Pons (tissue), 1 donor: ENCODE results near the gene ARFIP1.
"Not testable (repeated sequence)": the region's sequence is repeated elsewhere in the genome, so short reads cannot be mapped to it uniquely, and the experiment has no call there.

ENCODE experiments used
- DNase-seq: peaks from one replicate; pipeline ENCODE4 v3.0.0-alpha.2; 2016; ENCODE audit warnings: low spot score

ARFIP1 gene

DNA sequence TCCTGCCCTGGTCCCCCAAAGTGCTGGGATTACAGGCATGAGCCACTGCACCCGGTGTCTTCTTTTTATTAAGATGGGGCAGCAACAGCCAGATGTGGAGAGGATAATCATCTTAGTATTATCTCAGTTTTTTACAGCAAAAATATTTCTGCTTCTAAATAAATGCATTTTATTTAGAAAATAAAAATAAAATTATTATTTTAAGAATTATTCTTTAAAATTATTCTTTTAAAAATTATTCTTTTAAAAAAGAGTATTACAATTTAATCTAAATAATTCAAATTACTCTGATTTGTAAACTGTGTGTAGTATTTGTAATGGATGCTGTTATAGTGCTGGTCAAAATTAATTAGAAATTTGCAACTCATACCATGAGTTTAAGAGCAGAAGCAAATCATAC is 67.6 kb downstream of the ARFIP1 start:
- DNase-seq = no peak

DNA sequence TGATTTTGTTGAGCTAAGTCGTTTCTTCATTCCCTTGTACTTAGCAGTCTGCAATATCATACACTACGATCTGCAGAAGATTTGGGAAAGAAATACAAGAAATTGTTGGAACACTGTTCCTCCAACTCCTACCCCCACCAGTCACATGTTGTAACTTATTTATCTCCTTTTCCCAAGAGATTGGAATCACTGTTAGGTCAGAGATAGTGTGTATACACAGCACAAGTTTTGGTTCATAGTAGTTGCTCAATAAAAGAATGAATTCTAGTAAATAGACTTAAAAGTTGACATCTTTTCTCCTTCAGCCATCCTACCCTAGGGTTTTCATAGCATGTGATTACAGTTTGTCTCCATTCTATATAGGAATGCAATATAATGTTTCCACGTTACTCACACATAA is 68.8 kb downstream of the ARFIP1 start:
- no peak for DNase-seq

DNA sequence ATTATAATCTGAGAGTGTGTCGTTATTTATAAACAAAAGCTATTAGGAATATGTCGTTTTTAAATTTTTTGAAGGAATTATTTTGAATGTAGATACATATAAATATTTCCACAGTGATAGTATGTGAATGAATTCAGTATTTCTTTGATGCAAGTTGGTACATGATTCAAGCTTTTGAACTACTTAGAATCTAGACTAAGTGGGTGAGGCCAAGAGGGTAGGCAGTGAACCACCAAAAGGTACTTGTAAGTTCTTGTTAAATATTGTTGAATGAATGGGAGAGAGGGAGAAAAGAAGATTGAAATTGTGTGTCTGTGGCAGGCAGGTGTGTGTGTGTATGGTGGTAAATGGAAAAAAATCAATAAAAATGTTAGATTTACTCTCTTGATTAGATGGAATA is 69.6 kb downstream of the ARFIP1 start:
- no peak for DNase-seq

DNA sequence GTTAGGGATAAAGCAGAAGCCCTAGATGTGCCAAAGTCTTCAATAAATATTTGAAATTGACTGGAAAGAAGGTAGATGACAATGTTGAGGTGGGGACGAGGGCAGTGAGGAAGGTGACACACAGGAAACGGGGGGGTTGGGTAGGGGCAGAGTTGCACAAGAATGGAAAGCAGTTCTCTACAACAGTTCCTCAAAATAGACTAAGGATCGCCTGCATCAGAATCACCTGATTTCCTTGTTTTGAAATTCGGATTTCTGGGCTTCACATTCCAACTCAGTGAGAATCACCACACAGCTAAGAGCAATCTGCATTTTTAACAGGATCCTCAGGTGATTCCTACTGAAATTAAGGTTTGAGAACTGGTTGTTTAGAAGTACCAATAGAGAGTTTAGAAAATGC is 70.6 kb downstream of the ARFIP1 start:
- DNase-seq = peak; percentile 47

DNA sequence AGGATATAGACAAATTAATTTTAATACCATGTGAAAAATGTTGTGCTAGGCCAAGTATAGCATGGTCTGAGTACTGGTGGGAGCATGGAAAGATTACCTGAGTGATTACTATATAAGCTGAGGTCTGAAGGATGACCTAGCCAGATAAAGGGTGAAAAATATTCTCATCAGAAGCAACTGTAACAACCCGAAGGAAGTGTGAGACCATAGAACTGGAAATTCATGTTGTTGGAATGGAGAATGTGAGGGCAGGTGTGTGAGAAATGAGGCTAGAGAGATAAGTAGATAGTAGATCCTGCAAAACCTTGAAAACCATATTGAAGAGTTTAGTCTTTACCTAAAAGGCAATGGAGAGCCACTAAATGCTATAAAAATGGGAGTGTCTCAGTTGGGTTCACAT is 71.5 kb downstream of the ARFIP1 start:
- DNase-seq = no peak

DNA sequence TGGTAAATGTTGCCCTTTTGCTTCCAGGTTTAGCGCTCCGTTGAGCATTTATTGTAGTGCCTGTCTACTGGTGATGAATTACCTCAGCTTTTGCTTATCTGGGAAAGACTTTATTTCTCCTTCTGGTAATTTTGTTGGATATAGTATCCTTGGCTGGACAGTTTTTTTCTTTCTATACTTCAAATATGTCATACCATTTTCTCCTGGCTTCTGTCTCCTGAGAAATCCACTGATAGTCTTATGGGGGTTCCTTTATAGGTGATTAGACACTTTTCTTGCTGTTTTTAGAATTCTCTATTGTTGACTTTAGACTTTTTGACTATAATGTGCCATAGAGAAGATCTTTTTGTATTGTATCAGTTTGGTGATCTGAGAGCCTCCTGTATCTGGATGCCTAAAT is 73.5 kb downstream of the ARFIP1 start:
- no peak for DNase-seq

DNA sequence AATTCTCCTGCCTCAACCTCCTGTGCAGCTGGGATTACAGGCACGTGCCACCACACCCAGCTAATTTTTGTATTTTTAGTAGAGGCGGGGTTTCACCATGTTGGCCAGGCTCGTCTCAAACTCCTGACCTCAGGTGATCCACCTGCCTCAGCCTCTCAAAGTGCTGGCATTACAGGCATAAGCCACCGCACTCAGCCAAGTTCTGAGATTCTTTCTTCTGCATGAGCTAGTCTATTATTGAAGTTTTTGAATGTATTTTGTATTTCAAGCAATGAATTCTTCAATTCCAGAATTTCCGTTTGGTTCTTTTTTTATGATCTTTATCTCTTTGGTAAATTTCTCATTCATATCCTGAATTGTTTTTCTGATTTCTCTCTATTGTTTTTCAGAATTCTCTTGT is 74.3 kb downstream of the ARFIP1 start:
- not testable (repeated sequence) for DNase-seq

DNA sequence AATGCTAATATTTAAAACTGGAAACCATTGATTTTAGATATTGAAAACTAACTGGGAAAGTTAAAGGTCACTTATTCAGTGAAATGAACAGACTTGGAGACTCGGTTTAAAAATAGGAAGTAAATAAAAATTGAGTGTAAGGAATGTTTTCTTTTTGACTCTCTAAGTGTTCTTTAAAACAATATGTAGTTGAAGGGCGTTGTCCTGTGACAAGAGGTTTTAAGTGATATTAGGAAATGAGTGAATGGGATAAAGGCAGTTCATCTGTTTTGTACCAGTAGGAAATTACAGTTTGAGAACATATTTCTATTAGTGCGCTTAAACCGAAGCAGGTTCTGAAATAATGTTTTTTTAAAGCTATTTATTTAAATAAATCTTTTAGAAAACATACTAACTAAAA is 77.2 kb downstream of the ARFIP1 start:
- no peak for DNase-seq

DNA sequence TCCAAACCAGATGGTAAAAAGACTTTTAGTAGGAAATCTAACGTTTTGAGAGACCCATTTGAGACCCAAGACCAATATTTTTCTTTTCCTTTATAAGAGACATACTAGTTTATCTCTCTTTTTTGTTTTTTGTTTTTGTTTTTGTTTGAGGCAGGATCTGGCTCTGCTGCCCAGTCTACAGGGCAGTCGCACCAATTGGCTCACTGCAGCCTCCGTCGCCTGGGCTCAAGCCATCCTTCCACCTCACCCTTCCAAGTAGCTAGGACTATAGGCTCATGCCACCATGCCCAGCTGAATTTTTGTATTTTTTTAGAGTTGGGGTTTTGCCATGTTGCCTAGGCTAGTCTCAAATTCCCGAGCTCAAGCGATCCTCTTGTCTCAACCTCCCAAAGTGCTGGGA is 79.2 kb downstream of the ARFIP1 start:
- DNase-seq = no peak

DNA sequence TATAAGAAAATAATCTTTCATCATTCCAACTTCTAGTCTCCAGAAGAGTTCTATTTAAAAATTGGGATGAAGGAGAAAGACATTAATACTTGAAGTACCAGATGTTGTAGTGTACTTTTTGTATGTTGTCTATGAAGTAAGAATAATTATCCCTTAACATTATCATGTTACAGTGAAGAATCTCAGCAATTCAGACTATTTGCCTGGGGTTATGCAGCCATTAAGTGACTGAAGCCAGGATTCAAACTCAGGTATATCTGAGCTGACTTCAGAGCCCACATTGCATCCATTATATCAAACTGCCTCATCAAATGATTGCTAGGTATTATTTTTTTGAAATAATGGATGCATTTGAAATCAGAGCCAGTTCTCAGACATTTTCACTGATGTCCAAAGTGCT is 80.3 kb downstream of the ARFIP1 start:
- DNase-seq = no peak

DNA sequence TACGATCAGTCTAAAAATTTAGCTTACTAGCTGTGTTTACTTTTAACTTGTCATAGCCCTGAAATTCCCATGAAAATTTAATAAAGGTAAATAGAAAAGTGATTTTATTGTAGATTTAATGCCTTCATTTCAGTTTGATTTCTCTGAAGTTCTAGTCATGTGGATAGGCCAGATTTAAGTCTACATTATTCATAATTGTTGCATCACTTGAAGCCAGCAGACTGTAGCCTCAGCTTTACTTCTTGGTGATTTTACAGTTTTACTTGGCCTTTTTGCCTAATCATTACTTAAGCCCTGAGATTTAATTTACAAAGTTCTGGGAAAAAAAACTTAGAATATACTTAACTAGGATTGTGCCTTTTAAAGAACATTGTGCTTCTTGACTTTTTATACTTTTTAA is 82.9 kb downstream of the ARFIP1 start:
- no peak for DNase-seq

DNA sequence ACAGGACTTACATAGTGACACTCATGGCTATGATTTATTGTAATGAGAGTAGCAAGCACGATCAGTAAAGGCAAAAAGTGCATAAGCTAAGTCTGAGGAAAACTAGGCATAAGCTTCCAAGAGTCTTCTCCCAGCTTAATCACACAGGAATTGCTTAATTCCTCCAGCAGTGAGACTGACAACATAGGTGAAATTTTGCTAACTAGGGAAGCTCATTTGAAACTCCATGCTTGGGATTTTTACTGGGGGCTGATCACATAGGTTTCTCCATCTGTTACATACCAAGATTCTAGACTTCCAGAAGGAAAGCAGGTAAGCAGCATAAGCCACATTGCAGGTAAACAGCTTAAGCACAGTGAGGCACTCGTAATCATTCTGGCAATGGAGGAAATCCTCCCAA is 84.6 kb downstream of the ARFIP1 start:
- DNase-seq = no peak

DNA sequence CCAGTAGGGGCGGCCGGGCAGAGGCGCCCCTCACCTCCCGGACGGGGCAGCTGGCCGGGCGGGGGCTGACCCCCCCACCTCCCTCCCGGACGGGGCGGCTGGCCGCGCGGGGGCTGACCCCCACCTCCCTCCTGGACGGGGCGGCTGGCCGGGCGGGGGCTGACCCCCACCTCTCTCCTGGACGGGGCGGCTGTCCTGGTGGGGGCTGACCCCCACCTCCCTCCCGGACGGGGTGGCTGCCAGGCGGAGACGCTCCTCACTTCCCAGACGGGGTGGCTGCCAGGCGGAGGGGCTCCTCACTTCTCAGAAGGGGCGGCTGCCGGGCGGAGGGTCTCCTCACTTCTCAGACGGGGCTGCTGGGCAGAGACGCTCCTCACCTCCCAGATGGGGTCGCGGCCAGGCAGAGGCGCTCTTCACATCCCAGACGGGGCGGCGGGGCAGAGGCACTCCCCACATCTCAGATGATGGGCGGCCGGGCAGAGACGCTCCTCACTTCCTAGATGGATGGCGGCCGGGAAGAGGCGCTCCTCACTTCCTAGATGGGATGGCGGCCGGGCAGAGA is 86.8 kb downstream of the ARFIP1 start:
- DNase-seq = not testable (repeated sequence)

DNA sequence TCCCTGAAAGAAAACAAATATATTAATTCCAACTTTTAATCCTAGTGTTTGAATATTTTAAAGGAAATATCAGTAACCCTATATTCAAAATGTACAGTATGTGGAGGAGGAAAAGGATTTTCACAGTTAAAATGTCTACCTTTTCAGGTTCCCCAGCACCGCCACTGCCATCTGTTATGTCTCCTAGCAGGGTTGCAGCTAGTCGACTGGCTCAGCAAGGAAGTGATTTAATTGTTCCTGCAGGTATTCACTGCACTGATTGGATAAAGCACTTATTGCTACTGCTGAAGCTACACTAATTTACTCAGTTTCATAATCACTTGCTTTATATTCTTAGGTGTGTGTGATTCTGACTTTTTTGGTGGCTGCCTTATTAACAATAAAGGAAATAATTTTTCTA is 90.9 kb downstream of the ARFIP1 start:
- no peak for DNase-seq

DNA sequence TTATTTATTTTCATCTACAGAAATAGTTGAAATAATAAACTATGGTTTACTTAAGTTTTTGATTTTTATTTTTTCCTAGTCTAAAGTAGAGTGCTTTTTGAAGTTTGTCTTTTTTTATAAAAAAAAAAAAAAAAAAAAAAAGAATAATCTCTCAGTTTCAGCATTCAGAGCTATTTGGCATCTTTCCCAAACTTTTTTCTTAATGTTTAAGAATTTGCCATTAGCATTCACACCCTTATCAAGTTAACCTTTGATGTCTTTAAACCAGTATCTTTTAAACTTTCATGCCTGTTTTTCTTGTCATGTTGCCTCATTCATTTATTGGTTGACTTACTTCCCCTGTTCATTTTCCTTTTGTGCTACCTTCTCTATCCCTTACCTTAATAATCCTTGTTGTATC is 95.5 kb downstream of the ARFIP1 start:
- DNase-seq = no peak

DNA sequence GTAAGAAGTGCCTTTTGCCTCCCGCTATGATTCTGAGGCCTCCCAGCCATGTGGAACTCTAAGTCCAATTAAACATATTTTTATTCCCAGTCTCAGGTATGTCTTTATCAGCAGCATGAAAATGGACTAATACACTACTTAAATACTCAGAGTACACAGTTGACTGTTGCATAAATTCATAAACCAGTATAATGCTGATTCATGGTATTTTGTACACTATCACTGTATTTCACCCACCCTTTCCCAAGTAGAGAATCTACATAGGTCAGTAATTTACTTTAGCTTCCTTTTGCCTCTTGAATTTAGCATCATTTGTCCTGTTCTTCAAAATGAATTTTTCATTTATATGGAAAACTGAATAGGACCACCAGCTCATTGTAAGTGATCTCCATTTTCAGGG is 98.1 kb downstream of the ARFIP1 start:
- no peak for DNase-seq

DNA sequence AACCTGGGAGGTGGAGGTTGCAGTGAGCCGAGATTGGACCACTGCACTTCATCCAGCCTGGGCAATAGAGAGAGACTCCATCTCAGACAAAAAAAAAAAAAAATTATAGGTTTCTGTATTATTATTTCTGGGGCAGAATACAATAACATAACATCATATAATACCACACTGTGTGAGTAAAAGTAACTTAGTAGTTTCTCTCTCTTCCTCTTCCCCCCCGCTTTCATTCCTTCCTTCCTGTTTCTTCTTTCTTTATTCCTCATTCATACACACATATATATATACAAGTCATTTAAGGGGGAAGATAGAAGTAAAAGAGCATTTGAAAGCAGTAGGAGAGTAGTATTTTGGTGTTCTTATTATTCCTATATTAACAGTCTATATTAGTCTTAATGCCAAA is 100.5 kb downstream of the ARFIP1 start:
- no peak for DNase-seq

DNA sequence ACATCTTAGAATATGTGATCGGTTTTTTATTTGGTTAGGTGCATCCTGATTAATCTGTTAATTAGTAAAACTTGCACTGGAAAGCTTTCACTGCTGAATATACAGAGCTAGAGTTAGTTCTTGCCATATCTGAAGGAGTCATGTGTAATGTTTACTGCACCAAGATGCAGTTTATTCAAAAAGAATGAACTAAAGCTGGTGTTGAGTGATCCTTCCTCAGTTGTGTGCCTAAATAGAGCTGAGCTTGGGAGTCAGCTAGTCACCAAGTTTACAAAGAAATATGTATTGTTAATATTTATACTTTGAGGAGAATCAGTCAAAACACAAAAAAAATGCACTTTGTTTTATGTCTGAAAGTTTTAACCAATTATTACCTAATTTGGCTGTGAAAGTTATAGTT is 102.2 kb downstream of the ARFIP1 start:
- no peak for DNase-seq

DNA sequence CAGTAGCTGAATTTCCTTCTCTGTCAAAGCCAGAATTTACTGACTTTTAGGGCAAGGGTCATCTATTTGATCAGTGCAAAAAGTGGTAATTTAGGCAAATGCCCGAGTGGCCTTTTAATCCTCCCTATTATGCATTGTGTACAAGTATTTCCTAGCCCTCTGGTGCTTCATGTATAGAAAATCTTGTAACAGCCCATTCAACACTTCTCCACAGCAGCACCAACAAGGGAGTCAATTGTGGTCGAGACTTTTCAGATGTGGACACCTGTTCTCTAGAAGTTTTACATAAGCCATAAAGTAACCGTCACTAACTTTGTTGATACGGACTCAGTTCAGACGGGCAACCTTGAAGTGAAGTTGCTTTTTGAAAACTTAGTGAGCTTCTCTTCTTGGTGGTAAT is 105.4 kb downstream of the ARFIP1 start:
- no peak for DNase-seq

DNA sequence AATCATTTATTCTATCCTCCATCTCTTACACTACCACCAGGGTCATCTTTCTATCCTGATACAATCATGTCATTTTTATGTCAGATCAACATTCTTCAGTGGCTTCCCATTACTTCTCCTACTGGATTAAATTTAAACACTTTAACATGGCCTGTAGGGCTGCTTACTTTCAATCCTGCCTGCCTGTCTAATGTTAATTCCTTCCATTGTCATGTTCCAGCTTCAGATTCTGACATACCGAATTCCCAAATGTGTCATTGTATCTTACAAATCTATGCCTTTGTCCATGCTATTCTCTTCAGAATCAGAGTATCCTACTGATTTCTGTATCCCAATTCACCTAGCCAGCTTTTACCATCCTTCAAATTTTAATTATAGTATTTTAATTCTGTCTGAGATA is 106.4 kb downstream of the ARFIP1 start:
- DNase-seq = no peak

DNA sequence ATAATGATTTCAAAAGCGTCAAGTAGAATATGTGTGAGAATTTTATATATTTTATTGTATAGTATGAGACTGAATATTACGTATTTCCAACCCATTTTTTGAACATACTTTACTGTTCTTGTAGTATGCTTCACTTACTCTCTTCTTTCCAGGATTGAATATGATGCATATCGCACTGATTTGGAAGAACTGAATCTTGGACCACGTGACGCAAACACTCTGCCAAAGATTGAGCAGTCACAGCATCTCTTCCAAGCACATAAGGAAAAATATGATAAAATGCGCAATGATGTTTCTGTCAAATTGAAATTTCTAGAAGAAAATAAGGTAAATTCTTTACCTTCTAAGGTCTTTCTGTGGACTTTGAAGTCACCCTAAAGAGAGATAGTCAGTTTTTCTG is 108.2 kb downstream of the ARFIP1 start:
- no peak for DNase-seq

DNA sequence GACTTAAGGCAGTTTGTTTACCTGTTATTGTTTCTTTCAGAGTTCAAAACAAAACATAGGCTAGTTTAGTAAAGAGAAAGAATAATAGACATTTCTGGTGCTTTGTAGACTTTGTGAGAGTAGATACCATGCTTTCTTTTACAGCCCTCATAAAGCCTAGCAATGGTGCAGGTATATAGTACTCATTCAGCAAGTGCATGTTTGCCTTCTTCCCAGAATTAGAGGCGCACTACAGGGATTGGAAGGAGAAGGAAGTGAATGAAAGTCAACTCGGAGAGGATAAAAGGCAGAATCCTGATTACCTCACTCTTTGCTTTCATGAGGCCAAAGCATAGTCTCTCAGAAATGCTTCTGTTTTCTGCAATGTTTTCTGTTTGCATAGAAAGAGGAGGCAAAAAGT is 113.2 kb downstream of the ARFIP1 start:
- DNase-seq = no peak

DNA sequence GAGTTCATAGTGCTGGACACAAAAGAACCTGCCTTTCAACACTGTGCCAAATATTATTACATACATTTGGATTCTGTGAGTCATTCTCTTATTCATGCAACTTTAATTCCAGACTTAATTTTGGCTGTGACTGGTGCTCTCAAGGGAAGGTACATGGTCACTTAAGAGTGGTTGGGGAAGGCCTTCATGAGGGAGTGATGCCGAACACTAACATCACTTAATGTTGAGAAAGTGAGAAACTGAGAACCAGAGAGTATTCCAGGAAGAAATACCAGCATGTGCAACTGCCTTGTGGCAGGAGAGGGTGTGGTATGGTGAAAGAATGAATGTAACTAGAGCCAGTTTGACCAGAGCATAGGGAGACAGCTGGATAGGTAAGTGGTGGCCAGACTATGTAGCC is 114.9 kb downstream of the ARFIP1 start:
- no peak for DNase-seq

DNA sequence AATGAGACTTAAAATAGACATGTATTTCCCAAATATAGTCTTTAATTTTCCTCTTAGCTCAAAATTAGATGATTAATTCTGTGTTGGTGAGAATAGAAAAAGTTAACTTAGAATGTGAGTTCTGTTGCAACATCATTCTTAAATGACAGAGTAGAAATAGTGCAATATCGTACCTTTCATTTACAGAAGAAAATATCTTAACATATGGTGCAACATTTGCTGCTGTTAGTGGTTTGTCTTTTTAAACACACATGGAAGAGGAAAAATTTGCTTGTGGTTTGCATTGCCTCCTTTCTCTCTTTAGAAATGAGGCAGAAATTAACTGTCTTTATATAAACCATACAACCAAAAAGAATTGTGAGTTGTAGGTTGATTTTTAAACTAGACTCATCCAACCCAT is 117.1 kb downstream of the ARFIP1 start:
- DNase-seq = no peak

DNA sequence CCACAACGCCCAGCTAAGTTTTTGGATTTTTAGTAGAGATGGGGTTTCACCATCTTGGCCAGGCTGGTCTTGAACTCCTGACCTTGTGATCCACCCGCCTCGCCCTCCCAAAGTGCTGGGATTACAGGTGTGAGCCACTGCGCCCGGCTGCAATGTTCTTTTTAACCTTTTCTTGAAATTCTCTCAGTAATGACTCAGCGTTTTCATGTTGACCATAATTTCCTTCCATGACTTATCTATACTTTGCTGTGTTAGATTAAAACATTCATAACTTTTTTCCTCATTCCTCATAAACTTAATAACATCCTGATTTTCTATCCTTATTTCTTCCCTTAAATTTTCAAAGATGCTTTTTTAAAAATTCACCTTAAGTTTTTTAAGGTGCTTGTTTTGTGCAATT is 118.4 kb downstream of the ARFIP1 start:
- DNase-seq = not testable (repeated sequence)
